ENCODE measurements around the gene WNT3.

GRCh38 chr17:46820592-46821450, 2.3 kb upstream of the WNT3 start:
- TF ChIP-seq EZH2 (IDR thresholded peaks at IDR 0.05; ENCODE audit: borderline replicate concordance, low read depth, low read length, severe bottlenecking): peak; percentile 20
- TF ChIP-seq MAX (IDR thresholded peaks at IDR 0.05; ENCODE audit: insufficient read depth, insufficient read length): no peak
- no peak for TF ChIP-seq POLR2A (IDR thresholded peaks at IDR 0.05; ENCODE audit: low read depth, low read length)
- TF ChIP-seq, protein P1, sequence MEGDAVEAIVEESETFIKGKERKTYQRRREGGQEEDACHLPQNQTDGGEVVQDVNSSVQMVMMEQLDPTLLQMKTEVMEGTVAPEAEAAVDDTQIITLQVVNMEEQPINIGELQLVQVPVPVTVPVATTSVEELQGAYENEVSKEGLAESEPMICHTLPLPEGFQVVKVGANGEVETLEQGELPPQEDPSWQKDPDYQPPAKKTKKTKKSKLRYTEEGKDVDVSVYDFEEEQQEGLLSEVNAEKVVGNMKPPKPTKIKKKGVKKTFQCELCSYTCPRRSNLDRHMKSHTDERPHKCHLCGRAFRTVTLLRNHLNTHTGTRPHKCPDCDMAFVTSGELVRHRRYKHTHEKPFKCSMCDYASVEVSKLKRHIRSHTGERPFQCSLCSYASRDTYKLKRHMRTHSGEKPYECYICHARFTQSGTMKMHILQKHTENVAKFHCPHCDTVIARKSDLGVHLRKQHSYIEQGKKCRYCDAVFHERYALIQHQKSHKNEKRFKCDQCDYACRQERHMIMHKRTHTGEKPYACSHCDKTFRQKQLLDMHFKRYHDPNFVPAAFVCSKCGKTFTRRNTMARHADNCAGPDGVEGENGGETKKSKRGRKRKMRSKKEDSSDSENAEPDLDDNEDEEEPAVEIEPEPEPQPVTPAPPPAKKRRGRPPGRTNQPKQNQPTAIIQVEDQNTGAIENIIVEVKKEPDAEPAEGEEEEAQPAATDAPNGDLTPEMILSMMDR (IDR thresholded peaks at IDR 0.05; ENCODE audit: extremely low read depth in 1 of 2, insufficient read depth in 1 of 2, low read depth in 1 of 2, low read length in 2 of 2): no peak
- no peak for TF ChIP-seq MYC (IDR thresholded peaks at IDR 0.05; ENCODE audit: low read depth, low read length)
- TF ChIP-seq JUN (IDR thresholded peaks at IDR 0.05; ENCODE audit: borderline replicate concordance, insufficient read depth, insufficient read length, low read depth): no peak
- TF ChIP-seq GATA2 (IDR thresholded peaks at IDR 0.05; ENCODE audit: insufficient read depth, insufficient read length, low read depth, low read length): no peak

All from endothelial cell of umbilical vein (primary cell).